ENCODE measurements around the gene KRTAP1-5.
"Not testable (repeated sequence)": the region's sequence is repeated elsewhere in the genome, so short reads cannot be mapped to it uniquely, and the experiment has no call there.

KRTAP1-5 gene

GRCh38 chr17:41026715-41027471, at the start of gene KRTAP1-5:
Gene KRTAP1-5, minus strand, starts transcription at chr17:41027208. Its CDS starts 53 bp downstream, at chr17:41027155.
- no peak for DNase-seq (ENCODE audit: low spot score)

- DNase-seq (ENCODE audit: low spot score): no peak
These were observed 49.8 kb upstream of the KRTAP1-5 start for GRCh38 chr17:41076788-41077187.

GRCh38 chr17:41073676-41074075, 46.7 kb upstream of the KRTAP1-5 start:
- no peak for DNase-seq (ENCODE audit: low spot score)

- no peak for DNase-seq (ENCODE audit: low spot score)
These were observed 44.8 kb upstream of the KRTAP1-5 start for GRCh38 chr17:41071606-41072360.

GRCh38 chr17:41069031-41069430, 42.0 kb upstream of the KRTAP1-5 start:
- no peak for DNase-seq (ENCODE audit: low spot score)

- no peak for DNase-seq (ENCODE audit: low spot score)
These were observed 40.3 kb upstream of the KRTAP1-5 start for GRCh38 chr17:41067281-41067680.

- no peak for DNase-seq (ENCODE audit: low spot score)
These were observed 39.0 kb upstream of the KRTAP1-5 start, which contains the start of gene KRTAP2-4 for GRCh38 chr17:41065829-41066624. Gene KRTAP2-4, minus strand, starts transcription at chr17:41065879. Its CDS starts 34 bp downstream, at chr17:41065845.

GRCh38 chr17:41065016-41065689, 38.1 kb upstream of the KRTAP1-5 start:
- not testable (repeated sequence) for DNase-seq (ENCODE audit: low spot score)

GRCh38 chr17:41064301-41064700, 37.3 kb upstream of the KRTAP1-5 start:
- DNase-seq (ENCODE audit: low spot score): no peak

GRCh38 chr17:41063449-41063848, 36.4 kb upstream of the KRTAP1-5 start:
- DNase-seq (ENCODE audit: low spot score): no peak

GRCh38 chr17:41061964-41062363, 35.0 kb upstream of the KRTAP1-5 start:
- DNase-seq (ENCODE audit: low spot score): no peak

GRCh38 chr17:41060052-41060604, 33.1 kb upstream of the KRTAP1-5 start, which contains the start of gene KRTAP2-3:
Gene KRTAP2-3, minus strand, starts transcription at chr17:41060114. Its CDS starts 64 bp downstream, at chr17:41060050.
- no peak for DNase-seq (ENCODE audit: low spot score)

- DNase-seq (ENCODE audit: low spot score): not testable (repeated sequence)
These were observed 32.5 kb upstream of the KRTAP1-5 start for GRCh38 chr17:41059276-41060051.

GRCh38 chr17:41058741-41059140, 31.7 kb upstream of the KRTAP1-5 start:
- DNase-seq (ENCODE audit: low spot score): no peak

GRCh38 chr17:41057547-41057946, 30.5 kb upstream of the KRTAP1-5 start:
- no peak for DNase-seq (ENCODE audit: low spot score)

GRCh38 chr17:41055130-41055529, 28.1 kb upstream of the KRTAP1-5 start, which contains the start of gene KRTAP2-2:
Gene KRTAP2-2, minus strand, starts transcription at chr17:41055230. Its CDS starts 19 bp downstream, at chr17:41055211.
- DNase-seq (ENCODE audit: low spot score): not testable (repeated sequence)

- not testable (repeated sequence) for DNase-seq (ENCODE audit: low spot score)
These were observed 27.5 kb upstream of the KRTAP1-5 start for GRCh38 chr17:41054556-41054955.

- DNase-seq (ENCODE audit: low spot score): no peak
These were observed 27.0 kb upstream of the KRTAP1-5 start for GRCh38 chr17:41054025-41054424.

- no peak for DNase-seq (ENCODE audit: low spot score)
These were observed 25.6 kb upstream of the KRTAP1-5 start for GRCh38 chr17:41052566-41052965.

- no peak for DNase-seq (ENCODE audit: low spot score)
These were observed 22.1 kb upstream of the KRTAP1-5 start for GRCh38 chr17:41049110-41049509.
